A172 (cell line): ENCODE results near the gene PLEKHA8. TPM values are rescaled to one million over a fixed set of nuclear protein-coding genes. Genes with fewer than 3 reads are reported as not detected.

Experiments
- DNase-seq: peaks from one replicate; pipeline ENCODE4 v3.0.0-alpha.2; 2015; ENCODE audit warnings: low spot score
- total RNA-seq: library from RNA; depleted of rRNA; stranded (reverse); fragments of >200 nt; shearing (Covaris generic); gene quantifications from 2 replicates; pipeline ENCODE4 v1.2.3, GENCODE V29; 2014; rRNA removed

The PLEKHA8 gene
- total RNA-seq, 1 experiment from 2014 or later: 29.5 TPM

DNA sequence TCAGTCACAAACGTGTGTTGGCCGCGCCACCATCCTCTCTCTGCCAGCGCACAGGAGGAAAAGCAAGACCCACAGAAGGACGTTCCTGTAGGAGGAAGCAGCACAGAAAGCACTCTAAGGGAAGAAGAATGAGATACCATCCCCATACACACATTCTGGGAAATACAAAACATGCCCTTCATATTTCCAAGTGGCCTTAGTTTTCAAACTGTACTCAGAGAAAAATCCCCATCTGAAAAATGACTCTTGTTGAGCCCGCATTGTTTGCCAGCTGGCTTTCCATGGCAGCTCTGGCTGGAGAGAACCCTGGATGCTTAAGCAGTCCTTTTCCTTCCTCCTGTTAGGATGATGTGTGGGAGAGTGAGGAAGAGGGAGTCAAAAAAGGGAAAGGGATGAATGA lies 139.7 kb downstream of the PLEKHA8 start:
- DNase-seq: no peak

DNA sequence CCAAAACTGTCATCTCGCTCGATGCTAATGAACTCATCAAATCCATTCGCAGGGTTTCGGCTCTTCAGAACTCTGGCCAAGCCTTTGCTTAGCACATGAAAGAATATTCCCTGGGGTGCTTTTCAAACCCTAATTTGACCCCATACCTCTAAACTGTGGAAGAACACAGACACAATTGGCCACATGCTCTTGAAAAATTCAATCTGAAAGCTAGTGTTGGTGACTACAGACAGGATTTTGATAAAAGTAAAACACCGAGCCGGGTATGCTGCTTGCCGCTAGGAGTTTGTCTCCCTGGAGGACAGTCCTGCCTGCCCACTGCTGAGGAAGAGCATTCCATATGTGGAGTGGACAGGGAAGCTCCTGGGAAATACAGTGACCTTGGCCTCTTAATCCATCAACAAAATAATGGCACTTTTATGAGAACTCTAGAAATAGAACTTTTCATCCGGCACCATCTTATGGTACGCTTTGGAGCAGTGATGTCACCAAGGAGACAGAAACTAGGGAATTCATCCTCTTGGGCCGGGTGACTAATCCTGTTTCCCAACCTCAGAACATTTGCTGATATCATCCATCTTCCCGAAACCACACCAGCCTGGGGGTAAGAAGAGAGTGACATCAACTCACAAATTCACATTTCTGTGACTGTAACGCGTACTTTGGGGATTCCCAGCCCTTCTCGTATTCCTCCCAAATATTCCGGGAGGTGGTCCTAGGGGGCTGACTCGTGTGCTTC lies 140.8 kb downstream of the PLEKHA8 start:
- DNase-seq: peak; percentile 98

DNA sequence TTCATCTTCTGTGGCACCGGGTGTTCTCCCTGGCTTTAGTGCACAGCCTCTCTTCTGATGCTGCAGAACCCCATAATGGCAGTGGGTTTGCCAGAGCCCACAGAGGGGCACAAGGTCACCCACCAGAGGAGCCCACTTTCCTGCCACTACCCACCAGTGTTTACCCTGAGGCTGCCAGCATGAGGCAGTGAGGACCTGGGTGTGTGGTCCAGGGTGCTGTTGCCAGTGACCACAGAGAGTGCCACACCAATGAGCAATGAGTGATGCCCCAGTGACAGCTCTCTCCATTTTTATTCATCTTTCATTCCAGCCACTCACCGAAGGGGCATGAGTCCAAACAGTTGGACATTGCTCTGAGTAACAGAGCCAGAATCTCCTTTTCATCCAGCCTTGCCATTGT lies 141.4 kb downstream of the PLEKHA8 start:
- peak; percentile 84 for DNase-seq

DNA sequence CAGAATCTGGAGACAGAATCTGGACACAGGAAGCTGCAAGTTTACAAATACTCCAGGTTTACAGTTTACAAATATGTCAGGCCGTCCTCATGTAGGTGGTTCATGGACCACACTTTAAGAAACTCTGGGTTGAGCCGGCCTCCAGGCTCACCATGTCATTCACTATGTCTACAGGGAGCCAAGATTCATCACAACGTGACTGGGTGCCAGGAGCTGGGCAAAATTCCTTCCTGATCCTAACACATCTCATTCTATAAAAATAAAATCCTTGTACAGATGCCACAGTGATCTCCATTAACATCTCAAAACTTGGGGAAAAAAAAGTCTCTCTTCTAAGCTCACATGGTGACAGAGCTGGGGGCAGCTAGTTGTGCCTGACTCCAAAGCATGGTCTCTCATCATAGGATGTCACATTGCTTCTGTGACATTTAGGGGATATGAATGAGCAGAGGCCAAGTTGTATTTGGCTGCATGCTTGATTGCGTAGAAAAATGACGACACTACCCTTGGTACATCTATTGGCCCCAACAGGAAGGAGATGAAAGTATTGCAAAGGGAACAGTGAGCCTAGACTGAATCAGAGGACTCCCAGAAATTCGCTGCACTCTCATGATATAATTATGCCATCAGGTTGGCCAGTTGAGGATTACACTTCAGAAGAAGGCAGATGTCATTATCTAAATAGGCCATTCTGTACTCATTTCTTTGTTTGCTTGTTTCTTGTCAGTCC lies 142.4 kb downstream of the PLEKHA8 start:
- DNase-seq: no peak

DNA sequence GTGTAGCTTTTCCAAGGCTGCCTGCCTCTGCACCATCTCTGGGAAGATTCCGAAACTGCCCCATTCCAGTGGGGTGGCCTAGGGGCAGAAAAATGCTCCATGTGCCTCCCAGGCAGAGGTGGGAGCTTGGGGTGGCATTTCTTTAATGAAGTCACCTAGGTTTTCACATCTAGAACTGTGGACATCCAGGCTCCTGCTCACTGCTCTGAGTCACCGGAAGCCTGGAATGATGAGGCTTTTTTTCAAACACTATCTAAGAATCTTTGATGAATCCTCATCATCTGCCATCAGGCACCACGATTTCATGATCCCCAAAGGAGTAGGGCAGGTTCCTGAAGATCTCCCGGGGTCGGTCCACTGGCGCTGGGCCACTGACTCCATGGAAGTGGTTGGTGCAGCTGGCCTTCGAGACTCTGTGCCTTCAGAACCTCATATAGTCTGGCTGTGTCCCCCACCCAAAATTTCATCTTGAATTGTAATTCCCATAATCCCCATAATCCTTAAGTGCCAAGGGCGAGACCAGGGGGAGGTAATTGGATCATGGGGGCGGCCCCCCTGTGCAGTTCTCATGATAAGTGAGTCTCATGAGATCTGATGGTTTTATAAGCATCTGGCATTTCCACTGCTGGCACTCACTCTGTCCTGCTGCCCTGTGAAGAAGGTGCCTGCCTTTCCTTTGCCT lies 143.7 kb downstream of the PLEKHA8 start:
- DNase-seq: peak; percentile 92

DNA sequence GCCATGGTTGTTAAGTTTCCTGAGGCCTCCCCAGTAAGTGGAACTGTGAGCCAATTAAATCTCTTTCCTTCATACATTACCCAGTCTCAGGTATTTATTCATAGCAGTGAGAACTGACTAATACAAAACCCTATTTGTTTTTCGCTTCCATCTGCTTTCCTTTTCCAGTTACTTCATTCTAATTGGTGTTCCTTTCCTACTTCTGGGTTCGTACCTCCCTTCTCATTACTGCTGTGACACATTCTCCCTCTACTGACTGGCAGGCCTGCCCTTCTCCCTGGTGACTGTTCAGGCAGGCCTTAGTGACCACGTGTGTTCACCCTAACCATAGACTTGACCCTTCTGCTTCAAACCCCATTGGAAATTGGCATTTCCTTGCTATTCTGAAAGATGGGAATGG lies 144.2 kb downstream of the PLEKHA8 start:
- peak; percentile 66 for DNase-seq

DNA sequence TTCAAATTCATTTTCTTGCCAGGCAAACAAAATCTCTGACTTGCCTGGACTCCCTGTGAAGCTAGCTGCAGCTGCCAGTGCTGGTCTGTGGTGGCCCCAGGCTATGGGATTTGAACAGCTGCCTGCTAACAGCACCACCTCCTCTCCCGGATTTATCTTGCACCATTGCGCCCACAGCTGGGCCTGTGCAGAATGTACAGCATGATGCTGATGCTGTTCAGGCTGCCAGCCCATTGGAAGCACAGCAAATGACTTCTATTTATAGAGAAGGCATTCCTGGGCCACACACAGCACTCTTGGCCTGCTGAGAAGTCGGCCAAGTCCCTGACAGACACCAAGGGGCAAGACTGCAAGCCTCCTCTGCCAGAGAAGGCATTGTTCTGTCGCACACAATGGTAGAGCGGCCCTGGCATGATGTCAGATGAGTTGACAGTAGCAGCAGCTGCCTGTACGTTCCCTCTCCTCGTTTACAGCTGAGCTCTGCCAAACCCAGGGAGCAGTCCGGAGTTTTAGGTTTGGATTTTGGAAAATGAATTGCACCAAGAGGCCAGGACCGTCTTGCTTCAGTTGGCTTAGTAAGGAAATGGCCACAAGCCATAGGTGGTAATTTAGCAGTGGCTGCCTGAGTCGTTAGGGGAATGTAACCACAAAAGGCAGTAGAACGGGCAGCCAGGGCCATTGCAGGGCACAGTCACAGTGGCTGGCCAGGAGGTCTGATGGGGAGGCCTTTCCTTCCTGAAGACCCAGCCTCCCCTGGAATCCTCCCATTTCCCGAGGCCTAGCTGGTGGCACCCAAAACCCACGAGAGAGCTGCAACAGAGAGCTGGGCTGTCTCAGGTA lies 145.1 kb downstream of the PLEKHA8 start:
- DNase-seq: peak; percentile 97

DNA sequence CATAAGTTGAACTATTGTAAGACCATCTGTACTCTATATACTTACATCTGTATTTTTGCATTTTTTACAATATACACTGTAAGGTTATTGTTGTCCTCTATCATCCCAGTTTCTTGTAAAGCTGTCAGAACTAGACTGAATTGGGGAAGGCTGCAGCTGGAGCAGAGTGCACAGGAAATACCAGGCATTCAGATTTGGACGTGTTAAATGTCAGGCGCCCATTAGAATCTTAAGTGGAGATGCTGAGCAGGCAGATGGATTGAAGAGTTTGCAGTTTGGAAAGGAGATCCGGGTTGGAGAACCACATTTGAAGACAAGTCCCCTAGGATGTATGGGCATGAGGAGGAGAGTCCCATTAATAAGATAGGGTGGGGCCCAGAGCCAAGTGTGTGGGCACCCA lies 147.0 kb downstream of the PLEKHA8 start:
- no peak for DNase-seq

DNA sequence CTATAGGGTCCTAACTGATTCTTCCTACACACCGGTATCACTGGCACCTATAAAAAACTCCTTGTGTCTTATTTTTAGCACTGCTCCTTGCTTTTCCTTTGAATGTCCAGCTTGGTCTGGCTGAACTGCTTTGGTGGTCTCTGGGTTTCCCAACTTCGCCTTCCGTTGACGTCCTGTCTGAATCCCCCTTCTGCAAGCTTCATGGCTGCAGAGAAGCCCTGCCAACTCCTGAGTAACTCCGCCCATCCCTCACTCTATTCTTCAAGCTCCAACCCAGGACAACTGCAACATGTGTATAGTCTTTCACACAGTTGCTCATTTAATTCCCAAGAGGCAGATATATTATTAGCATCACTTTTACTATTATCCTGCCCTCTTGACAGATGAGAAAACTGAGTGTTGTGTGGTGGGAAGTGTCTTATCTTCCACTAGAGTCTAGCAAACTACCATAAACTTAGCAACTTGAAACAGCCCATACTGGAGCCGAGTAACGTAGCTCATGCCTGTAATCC lies 147.5 kb downstream of the PLEKHA8 start:
- no peak for DNase-seq

DNA sequence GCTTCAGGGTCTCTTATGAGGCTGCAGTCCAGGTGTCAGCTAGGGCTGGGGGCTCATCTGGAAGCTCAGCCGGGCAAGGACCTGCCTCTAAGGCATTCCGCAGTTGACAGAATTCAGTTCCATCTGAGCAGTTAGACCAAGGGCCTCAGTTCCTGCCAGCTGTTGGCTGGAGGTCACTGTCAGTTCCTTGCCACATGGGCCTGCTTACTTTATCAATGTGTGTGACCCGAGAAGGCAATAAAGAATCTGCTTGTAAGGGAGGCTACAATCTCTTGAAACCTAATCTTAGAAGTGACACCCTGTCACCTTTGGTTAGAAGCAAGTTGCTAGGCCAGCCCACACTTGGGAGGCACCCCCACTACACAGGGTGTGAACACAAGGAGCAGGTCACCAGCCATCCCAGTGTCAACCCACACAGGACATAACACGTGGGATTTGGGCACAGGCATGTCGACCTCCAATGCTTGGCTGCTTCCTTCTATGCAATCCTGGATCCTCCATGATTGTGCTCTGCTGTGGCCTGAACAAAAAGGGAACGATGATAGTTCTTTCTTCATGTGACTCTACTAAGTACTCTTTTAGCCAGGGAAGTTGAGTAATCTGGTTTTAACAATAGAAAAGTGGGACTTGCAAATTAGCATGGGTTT lies 148.4 kb downstream of the PLEKHA8 start:
- no peak for DNase-seq

DNA sequence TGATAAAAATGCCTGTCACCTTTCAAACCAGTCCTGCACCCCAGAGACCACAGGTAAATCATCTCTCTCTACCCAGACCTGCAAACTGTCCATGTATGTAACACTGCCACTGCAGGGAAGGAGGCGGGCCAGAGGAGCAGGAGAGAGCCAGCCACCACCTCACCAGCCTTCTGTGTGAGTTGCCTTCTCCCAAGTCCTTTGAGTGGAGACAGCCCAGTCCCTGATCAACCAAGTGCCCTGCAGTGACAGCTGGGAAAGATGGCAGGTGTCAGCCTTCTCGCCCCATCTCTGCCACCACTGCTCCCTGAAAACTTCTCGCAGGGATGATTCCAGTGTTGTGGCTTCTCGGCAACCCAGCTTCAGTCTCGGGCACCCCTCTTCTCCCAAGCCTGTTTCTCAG lies 149.0 kb downstream of the PLEKHA8 start:
- no peak for DNase-seq

DNA sequence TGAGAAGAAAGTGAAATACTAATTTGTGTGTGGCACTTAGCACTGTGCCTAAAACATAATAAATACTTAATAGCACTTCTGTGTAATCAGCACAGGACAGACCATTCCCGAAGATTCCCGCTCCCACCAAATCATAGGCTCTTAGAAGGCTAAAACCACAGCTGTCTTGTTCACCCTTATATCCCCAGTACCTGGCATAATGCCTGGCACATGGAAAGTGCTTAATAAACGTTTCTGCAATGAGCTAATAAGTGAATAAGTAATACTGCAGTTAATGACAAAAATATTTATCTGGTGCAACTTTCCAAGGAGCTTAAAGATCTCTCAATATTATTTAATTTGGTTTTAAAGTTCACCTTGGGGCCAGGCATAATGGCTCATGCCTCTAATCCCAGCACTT lies 149.8 kb downstream of the PLEKHA8 start:
- no peak for DNase-seq

DNA sequence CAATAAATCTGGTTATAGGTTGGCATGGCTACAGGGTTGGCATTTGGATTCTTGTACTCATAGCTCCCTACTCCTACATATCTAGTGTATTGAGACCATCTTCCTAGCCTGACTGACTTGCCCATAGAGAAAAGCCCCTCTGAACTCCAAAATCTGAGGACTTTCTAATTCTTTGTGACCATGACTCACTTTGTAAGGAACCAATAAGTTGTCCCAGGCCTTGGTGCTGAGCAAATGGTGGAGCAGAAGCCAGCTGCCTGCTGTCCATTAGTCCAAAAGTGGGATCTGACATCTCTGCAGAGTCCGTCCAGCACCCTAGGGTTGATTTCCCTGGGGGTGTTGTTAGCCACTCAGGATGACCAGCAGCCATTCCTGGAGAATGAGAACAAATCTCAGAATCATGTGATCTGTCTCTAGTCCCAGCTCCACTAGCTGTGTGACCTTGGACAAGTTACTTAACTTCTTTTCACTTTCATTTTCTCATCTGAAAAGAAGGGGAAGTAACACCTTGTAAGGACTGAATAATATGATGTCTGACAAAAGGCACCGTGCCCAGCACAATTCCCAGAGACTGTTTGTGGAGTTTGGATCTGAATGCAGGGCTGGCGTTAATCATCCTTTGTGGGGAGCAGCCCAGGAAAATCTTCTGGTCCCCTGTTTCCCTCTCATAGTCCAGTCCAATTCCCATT lies 150.7 kb downstream of the PLEKHA8 start:
- DNase-seq: no peak

Other genes with a start within 250 kb of the PLEKHA8 start
- not detected in 2 replicates for gene WIPF3, start 221.9 kb upstream of the PLEKHA8 start, total RNA-seq
- gene SCRN1, start 38.6 kb upstream of the PLEKHA8 start, total RNA-seq: 190 and 195 TPM in 2 replicates
- gene FKBP14, start 1.7 kb upstream of the PLEKHA8 start, total RNA-seq: 13.4 and 17.2 TPM in 2 replicates
- 8.6 and 10.9 TPM in 2 replicates for gene MTURN, start 106.6 kb downstream of the PLEKHA8 start, total RNA-seq